G401.6 (cell line): Measurements from ENCODE around the gene SMIM41.

Source experiments
- FAIRE-seq: peaks from 2 replicates; lab custom pipeline; 2012; peaks lifted over from hg19 to GRCh38; lab: Jason Lieb, UNC

The SMIM41 gene

DNA sequence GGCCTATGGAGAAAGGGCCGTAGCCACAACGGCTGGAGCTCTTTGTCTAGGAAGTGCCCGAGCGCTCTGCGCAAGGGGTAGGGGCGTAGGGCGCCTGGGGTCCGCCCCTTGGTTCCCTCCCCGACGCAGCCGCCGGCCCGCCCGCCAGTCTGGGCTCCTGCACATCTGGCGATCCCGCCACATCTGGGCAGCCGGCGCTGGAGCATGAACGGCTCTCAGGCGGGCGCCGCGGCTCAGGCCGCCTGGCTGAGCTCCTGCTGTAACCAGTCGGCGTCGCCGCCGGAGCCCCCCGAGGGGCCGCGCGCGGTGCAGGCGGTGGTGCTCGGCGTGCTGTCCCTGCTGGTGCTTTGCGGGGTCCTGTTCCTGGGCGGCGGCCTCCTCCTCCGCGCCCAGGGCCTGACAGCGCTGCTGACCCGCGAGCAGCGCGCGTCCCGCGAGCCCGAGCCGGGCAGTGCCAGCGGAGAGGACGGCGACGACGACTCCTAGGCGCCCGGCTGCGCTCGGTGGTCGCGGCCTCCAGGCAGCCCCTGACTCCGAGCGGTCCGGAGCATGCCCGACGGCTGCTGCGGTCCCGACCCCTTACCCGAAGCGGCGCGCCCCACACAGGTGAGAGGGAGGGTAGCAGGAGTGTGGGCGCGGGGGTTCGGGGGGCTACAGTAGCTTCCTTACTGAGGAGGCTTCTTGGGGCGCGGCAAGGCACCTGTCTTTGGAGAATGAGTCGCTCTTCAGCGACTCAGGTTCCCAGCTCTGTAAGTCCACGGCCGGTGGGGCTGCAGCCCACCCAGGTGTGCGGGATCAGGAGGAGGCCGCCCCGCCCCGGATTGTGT is at the start of gene SMIM41:
Gene SMIM41 (plus strand): TSS at position 129 of the 827 bp plus-strand sequence. CDS start 76 bp downstream, at position 205.
- no peak for FAIRE-seq

DNA sequence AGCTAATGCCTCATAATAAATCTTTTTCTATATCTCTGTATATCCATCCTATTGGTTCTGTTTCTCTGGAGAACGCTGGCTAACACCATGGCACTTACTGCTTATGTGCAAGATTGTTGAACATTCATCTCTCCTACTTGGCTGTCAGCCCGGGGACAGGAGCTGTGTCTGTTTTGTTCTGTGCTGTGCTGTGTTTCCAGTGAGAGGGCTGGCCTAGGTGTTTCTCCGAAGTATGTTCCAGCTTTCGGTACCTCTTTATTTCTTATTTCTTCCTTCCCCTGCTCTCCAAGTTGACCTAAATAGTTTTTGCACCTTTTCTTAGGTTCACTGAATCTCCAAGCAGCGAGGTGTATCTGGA is 47.1 kb upstream of the SMIM41 start:
- no peak for FAIRE-seq

- peak; percentile 95 for FAIRE-seq
These were observed 46.6 kb upstream of the SMIM41 start for GRCh38 chr12:52032804-52033445.

DNA sequence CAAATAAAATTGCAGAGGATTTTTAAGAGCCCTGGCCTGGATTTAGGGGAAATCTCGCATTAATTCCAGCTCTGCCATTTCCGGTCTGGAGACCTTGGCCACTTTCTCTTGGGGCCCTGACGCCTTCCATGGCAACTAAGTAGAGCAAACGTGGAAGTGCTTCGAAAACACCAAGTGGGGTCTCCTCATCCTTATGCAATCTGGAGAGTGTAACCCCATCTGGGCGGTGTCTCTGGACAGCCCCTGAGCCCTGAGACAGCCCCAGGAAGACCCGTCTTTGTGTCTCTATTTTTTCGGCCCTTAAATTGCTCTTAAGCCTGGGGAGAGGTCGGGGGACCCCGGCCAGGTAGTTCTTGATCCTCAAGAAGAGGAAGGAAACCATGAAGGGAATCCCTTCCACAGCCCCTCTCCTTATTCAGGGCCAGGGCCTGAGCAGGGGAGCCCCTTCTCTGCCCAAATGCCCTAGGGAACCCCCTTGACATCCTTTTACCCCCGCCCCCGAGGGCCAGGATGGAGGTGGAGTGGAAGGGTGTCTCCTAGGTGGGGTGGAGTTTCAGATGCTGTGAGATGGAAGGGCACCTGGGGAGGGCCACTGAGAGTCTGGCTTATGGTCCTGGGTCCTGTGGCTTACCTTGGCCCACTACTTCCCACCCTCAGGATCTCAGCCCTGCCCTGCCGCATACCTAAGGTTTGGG is 45.9 kb upstream of the SMIM41 start:
- no peak for FAIRE-seq

GRCh38 chr12:52035190-52035589 is 44.3 kb upstream of the SMIM41 start:
- no peak for FAIRE-seq

- FAIRE-seq: no peak
These were observed 43.6 kb upstream of the SMIM41 start for GRCh38 chr12:52035926-52036325.

DNA sequence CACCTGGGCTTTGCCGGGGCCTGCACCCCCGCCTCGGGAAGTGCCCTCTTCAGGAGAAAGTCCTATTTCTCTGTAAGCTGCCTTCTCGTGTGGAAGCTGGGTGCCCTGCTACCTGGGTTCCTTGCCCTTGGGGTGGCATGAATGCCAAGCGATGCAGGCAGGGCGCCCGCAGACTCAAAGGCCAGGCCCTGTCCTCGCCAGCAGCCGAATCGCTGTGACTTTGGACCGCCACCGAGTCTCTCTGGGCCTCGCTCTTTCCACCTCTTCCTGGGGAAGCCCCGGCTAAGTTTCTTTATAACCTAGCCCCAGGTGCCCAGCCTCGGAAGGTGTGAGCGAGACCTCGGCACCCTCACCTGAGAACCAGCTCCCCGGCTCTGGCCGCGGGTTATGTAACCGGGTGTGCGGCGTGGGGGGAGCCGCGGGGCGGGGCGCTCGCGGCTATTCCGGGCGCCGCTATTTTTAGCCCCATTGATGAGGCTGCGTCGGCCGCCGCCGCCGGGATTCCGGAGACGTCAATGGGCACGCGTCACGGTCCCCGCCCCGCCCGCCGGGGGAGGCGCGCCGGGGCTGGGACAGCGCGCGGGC is 42.8 kb upstream of the SMIM41 start:
- FAIRE-seq: no peak

DNA sequence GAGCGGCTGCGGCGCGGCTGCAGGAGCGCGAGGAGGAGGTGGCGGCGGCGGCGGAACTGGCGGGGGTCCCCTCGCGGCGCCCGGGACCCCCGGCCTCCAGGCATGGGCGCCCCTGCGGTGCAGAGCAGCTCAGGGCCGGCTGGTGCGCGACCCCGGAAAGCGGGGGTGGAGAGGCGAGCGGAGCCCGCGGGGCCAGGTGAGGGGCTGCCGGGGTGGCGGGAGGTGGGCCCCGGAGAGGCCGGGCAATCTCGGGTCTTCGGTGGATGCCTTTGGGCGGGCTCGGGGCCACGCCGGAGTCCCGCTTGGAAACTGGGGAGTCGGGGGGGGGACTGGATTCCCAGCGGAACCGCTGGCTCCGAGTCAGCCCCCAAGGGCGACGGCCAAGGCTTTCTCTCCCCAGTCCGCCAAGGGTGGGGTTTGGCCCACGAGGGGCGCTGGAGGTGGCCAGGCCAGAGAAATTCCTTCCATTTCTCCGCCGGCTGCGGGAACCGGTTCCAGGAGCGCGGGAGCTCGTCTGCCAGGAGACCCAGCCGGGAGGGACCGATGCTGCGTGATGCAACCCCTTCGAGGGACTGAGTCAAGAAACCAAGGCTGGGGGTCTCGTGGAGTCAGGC is 42.1 kb upstream of the SMIM41 start:
- FAIRE-seq: no peak

DNA sequence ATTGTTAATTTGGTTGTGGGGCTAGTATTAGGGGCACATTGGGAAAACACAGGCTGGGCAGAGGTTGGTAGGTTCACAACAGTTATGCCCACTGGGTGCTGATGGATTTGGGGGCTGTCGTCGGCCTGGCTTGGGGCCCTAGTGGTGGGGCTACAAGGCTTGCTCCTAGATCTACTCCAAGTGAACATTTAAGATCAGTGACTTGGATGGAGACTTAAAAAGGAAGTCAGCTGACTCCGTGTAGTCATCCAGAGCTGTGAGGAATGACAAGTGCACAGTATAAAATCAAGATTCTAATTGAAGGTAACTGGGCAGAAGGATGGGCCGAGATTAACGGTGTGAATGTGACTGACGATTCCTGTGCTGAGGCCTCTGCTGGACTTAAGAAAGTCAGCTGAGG is 41.1 kb upstream of the SMIM41 start:
- no peak for FAIRE-seq

DNA sequence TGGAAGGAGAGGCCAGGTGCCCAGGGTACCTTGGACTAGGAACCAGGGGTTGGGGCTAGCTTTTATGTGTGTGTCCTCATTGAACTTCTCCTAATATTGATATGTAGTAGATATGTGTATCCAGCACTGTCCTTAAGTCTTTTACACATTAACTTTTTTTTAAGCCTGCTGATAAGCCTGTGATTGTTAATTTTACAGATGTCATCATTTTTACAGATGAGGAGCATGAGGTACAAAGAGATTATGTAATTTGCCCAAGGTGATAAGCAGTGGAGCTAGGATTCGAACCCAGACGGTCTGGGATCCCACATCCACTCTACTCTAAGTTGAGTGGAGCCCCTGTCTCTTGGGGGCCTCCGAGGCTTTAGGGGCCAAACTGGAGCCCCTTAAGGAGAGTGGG is 38.5 kb upstream of the SMIM41 start:
- no peak for FAIRE-seq

DNA sequence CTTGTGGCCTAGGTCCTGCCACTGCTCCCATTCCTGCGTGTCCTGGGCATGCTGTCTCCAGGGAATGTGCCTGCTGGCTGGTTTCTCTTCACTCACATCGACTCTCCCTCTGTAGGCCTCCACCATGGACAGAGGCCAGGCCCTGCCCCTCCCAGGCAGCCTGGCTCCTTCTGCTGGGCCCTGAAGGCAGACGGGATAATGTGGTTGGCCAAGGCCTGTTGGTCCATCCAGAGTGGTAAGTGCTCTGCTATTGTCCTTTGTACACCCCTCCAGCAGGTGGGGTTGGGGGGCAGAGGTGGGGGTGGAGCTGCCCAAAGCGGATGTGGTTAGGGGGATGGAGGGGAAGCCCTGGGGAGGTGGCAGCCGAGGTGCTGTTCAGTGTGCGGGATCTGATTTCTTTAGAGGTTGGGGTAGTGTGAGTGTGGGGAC is 37.8 kb upstream of the SMIM41 start:
- no peak for FAIRE-seq

- no peak for FAIRE-seq
These were observed 36.7 kb upstream of the SMIM41 start for GRCh38 chr12:52042706-52043385.

GRCh38 chr12:52043386-52044212 is 35.9 kb upstream of the SMIM41 start:
- FAIRE-seq: no peak

DNA sequence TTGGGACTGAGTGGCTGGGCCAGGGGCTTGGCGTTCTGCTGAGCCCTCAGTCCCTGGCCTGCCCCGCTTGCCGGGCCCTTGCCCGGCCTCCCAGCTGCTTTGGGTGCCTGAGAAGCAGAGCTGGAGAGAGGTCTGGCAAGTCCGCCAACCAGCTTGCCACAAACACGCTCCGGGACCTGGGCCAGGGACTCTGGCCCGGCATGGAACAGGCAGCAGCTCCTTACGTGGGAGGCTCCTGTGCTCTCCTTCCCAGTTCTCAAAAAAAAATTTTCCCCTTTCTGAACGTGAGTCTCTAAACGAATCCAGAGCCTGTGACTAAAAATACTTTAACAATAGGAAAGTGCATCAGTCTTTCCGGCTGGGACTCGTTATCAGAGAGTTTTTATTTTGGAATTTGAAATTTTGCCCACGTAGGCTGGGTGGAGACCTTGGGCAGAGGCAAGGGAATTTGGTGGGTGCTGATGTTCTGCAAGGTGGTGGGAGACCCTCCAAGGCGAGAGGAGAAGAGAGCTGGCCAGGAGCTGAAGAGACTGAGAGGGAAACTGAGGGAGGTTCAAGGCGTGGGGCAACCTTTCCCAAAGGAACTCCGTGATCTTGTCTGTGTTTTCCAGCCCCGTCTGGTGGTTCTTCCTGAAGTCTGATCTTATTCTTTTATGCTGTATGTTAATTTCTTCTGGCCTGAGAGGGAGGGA is 35.1 kb upstream of the SMIM41 start:
- no peak for FAIRE-seq

DNA sequence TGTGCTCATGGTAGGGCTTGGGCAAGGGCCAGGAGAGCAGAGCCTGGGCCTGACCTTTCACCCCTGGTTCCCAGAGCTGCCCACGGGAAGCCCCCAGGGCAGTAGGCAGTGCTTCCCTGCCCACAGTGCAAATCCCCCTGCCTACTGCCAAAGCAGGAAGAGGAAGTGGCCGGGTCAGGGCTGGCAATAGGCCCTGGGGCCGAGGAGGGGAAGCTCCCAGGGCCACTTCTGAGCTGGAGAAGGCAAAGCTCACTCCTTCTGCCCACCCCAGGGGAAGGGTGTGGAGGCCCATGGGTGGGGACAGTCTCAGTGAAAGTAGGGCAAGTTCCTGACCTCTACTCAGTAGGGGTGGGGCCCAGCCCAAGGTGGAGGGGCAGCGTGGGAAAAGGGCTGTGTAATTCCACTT is 33.7 kb upstream of the SMIM41 start:
- FAIRE-seq: no peak

- no peak for FAIRE-seq
These were observed 32.6 kb upstream of the SMIM41 start for GRCh38 chr12:52046859-52047258.

- no peak for FAIRE-seq
These were observed 30.2 kb upstream of the SMIM41 start for GRCh38 chr12:52049286-52049685.

GRCh38 chr12:52049688-52050087 is 29.8 kb upstream of the SMIM41 start:
- no peak for FAIRE-seq

GRCh38 chr12:52050116-52050757 is 29.3 kb upstream of the SMIM41 start:
- no peak for FAIRE-seq
